Stimulated activated CD8-positive, alpha-beta memory T cell treated with anti-CD3 and anti-CD28 coated beads, Interleukin-12 subunit alpha, Interleukin-12 subunit beta, amount 100 ng/mL, for 24 hours (primary cell): ENCODE measurements around the gene RGS4.

ENCODE experiments used
- DNase-seq: peaks from one replicate; pipeline ENCODE4 v3.0.0-alpha.2; 2020; ENCODE audit errors: extremely low read depth

RGS4 gene

DNA sequence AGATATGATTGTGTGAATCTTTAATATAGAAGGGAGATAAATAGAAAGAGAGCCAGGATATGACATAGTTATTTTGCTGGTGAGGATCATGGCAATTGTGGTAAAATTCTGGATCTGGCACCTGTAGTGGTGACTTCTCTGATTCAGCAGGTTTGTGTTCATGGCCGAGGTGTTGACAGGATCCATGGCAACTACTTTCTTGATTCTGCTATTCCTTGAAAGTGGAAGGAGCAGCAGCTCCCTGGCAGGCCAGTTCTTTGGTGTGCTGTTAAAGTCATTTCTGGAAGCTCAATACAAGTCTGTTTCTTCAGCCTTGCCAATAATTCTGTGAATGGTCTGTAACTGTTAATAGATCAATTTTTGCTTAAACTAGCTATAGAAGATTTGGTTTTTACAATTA, 33.4 kb downstream of the RGS4 start:
- DNase-seq = no peak

DNA sequence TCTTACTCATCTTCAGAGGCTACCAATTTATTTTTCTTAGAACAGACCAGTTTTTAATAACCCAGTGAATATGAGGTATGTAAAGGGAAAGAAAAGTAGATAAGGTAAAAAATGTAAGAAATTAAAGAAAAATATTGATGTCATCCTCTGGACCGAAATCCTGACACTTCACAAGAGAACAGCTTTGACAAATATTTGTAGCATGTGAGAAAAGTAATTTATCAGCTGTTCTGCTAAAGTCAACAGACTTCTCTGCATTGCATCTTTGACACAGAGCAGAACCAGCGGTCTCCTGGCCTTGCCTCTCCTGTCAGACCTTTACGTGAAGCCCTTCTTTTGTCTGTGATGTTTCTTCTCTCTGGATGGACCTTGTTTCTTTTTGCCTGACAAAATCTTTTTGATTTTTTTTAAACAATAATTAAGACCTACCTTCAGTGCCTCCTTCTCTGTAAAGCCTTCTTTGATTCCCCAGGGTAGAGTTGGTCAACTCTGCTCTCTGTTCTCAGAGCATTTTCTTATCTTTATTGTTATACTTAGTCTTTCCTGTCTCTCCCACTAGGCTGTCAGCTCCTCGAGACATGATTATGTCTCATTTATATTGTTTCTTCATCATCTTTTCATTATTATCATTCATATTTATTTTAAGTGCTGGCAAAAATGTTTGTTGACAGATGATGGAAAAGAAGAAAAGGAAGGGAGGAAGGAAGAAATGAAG, 35.4 kb downstream of the RGS4 start:
- DNase-seq = no peak

GRCh38 chr1:163106364-163106987, 37.3 kb downstream of the RGS4 start:
- DNase-seq = no peak

DNA sequence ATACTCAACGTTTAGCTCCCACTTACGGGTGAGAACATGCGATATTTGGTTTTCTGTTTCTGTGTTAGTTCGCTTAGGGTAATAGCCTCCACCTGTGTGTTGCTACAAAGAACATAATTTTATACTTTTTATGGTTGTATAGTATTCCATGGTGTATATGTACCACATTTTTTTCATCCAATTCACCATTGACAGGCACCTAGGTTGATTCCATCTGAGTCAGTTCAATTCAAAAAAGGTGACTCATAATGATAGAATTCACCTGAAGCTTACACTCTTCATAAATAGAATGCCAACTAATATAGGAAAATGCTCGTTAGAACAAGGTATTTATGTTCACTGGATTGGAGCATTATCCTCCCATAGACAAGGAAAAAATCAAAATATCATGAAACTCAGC, 38.5 kb downstream of the RGS4 start:
- no peak for DNase-seq

- DNase-seq = no peak
Observed at GRCh38 chr1:163115887-163116286, 46.7 kb downstream of the RGS4 start.

GRCh38 chr1:163119707-163120106, 50.5 kb downstream of the RGS4 start:
- no peak for DNase-seq

DNA sequence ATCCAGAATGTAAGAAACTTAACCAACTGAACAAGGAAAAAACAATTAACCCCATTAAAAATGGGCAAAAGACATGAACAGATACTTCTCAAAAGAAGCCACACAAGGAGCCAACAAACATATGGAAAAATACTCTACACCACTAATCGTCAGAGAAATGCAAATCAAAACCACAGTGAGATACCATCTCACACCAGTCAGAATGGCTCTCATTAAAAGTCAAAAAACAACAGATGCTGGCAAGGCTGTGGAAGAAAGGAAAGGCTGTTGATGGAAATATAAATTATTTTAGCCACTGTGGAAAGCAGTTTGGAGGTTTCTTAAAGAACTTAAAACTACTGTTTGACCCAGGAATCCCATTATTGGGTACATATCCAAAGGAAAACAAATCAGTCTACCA, 51.2 kb downstream of the RGS4 start:
- DNase-seq = no peak

GRCh38 chr1:163124812-163125211, 55.7 kb downstream of the RGS4 start:
- no peak for DNase-seq
